PFSK-1 (cell line): ENCODE results near the gene CBFB.

Source experiments
- FOXP2 ChIP-seq: optimal IDR thresholded peaks from 2 replicates; pipeline ENCODE3; 2011; ENCODE audit warnings: borderline replicate concordance, control low read depth, inconsistent platforms; ENCODE audit not compliant: insufficient read depth; ENCODE audit errors: extremely low read length, extremely low read depth
- POLR2AphosphoS5 ChIP-seq: IDR thresholded peaks from 2 replicates; pipeline ENCODE4 v1.6.1; 2012; ENCODE audit warnings: low read depth, mild to moderate bottlenecking, control low read depth, low read length, moderate library complexity
- REST ChIP-seq, 2 experiments: IDR thresholded peaks; 2 replicates each; pipeline versions ENCODE4 v1.6.1 to v1.8.0; 2011 to 2012; ENCODE audit warnings: low read depth in 2 of 2, low read length in 2 of 2, control low read depth in 1 of 2, inconsistent platforms in 1 of 2, mild to moderate bottlenecking in 1 of 2, moderate library complexity in 1 of 2; ENCODE audit not compliant: insufficient read depth in 1 of 2
- SIN3A ChIP-seq: IDR thresholded peaks from 2 replicates; pipeline ENCODE4 v1.6.1; 2012; ENCODE audit warnings: mild to moderate bottlenecking, low read length, moderate library complexity, borderline replicate concordance; ENCODE audit not compliant: insufficient read depth
- TAF1 ChIP-seq: IDR thresholded peaks from 2 replicates; pipeline ENCODE4 v1.6.1; 2012; ENCODE audit warnings: low read length, control low read depth, borderline replicate concordance; ENCODE audit not compliant: insufficient read depth

Gene CBFB

GRCh38 chr16:67150047-67150832, 121.3 kb downstream of the CBFB start:
- TF ChIP-seq REST (IDR thresholded peaks at IDR 0.05; ENCODE audit: insufficient read depth in 1 of 2, low read depth in 2 of 2, low read length in 2 of 2), result no peak
- TF ChIP-seq FOXP2, result no peak
- TF ChIP-seq TAF1, result no peak
- no peak for TF ChIP-seq SIN3A
- TF ChIP-seq POLR2AphosphoS5, result no peak
